Measurements from ENCODE around the gene SLC25A21. TPM values are rescaled to one million over a fixed set of nuclear protein-coding genes. Genes with fewer than 3 reads are reported as not detected.

SLC25A21 gene
- total RNA-seq, 1 donor from 2014 or later = 1.2 TPM

DNA sequence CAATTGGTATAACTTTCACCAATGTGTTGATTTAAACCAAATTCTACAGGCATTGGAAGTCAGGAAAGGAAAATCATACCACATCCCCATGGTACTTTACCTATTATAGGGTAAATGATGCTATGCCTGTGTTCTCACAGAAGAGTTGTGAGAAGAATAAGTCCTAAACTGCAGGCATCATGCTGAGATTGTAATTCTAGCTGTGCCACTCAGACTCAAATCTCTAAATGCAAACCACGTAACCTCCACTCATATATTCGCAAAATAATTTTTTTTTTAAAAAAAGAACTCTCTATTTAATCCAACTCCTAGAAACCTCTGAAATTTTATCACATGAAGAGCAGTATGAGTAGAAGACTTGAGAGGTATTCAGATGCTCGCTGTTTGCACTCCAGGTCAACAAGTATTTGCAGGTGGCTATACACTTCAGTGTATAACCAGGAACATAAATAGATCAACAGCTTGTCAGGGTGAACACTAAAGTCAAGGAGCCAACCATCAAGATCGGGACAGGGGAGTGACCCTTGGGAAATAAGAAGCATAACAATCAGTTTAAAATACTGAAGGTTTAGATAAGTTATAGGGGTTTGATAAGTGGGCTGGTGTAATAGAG is 110.1 kb downstream of the SLC25A21 start:
- H3K36me3 Mint-ChIP-seq (ENCODE audit: low read depth, unreplicated experiment) = no peaks in the 10 kb centered on the region
- H3K4me3 Mint-ChIP-seq (ENCODE audit: unreplicated experiment) = no peak overlapping the region
- no peak overlapping the region for H3K27ac Mint-ChIP-seq (ENCODE audit: unreplicated experiment)
- no peaks in the 10 kb centered on the region for H3K4me1 Mint-ChIP-seq (ENCODE audit: unreplicated experiment)
- no peak for DNase-seq (ENCODE audit: low spot score)
- peaks cover 2% of the 10 kb centered on the region for H3K27me3 Mint-ChIP-seq (ENCODE audit: unreplicated experiment)
- TF ChIP-seq, protein P1, sequence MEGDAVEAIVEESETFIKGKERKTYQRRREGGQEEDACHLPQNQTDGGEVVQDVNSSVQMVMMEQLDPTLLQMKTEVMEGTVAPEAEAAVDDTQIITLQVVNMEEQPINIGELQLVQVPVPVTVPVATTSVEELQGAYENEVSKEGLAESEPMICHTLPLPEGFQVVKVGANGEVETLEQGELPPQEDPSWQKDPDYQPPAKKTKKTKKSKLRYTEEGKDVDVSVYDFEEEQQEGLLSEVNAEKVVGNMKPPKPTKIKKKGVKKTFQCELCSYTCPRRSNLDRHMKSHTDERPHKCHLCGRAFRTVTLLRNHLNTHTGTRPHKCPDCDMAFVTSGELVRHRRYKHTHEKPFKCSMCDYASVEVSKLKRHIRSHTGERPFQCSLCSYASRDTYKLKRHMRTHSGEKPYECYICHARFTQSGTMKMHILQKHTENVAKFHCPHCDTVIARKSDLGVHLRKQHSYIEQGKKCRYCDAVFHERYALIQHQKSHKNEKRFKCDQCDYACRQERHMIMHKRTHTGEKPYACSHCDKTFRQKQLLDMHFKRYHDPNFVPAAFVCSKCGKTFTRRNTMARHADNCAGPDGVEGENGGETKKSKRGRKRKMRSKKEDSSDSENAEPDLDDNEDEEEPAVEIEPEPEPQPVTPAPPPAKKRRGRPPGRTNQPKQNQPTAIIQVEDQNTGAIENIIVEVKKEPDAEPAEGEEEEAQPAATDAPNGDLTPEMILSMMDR (IDR thresholded peaks at IDR 0.05; ENCODE audit: unreplicated experiment) = no peak
- H3K9me3 Mint-ChIP-seq (ENCODE audit: unreplicated experiment) = no peaks in the 10 kb centered on the region

DNA sequence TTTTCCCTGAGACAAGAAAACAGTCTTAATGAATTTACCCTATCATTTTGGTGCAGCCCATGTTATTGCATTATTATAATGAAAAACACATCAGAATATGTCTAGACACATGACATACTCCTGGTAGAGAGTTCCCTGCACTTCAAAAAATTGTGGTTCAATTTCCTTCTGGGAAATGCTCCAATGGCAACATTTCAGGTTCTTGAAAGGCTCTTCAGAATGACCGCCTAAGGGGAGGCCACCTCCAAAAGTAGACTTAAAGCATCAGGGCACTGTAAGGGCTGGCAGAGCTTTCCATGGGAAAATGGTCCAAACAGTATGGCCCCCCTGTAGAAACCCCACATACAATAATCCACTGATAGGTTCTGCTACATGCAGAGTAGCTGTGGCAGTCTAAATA is 110.7 kb downstream of the SLC25A21 start:
- TF ChIP-seq, protein P1 (IDR thresholded peaks at IDR 0.05; ENCODE audit: unreplicated experiment) = no peak
- DNase-seq (ENCODE audit: low spot score) = no peak
- Mint-ChIP-seq H3K9me3 (ENCODE audit: unreplicated experiment) (no peaks in the 10 kb centered on the region), H3K4me1 (ENCODE audit: unreplicated experiment) (no peaks in the 10 kb centered on the region), H3K36me3 (ENCODE audit: low read depth, unreplicated experiment) (no peaks in the 10 kb centered on the region), H3K27me3 (ENCODE audit: unreplicated experiment) (peaks cover 2% of the 10 kb centered on the region), H3K4me3 (ENCODE audit: unreplicated experiment) (no peak overlapping the region), H3K27ac (ENCODE audit: unreplicated experiment) (no peak overlapping the region)

DNA sequence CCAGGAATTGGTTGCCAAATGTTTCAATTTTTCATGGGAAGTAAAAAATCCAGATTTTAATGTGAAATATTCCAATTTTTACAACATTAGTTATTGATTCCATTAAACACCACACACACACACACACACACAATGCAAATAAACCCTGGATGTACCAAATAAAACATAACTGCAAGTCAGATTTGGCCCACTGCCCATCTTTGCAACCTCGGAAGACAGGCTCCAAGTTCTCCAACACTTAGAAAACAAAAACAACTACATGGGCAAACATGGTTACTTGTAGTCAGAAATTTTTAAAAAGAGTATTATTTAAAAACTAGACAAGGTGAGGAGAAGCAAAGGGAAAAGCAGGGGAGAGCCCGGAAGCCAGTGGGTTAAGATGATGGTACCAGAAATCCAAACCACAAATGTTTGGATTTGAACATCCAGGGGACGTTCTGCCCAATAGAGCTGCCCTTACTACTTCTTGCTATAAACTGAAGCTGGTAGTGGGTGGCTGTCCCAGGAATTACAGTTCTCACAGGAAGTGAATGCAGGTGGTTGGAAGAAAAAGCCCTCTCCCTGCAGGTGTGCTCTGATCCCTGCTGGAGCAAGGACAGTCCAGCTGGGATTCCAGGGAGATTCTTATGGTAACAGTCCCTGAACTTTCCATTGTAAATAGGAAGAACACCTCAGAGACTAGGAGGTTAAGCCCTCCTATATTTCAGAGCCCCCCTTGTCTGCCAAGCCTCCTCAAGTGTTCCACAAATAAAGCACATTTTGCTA is 111.7 kb downstream of the SLC25A21 start:
- Mint-ChIP-seq H3K4me1 (ENCODE audit: unreplicated experiment) (no peaks in the 10 kb centered on the region), H3K36me3 (ENCODE audit: low read depth, unreplicated experiment) (no peaks in the 10 kb centered on the region), H3K27me3 (ENCODE audit: unreplicated experiment) (peaks cover 3% of the 10 kb centered on the region), H3K4me3 (ENCODE audit: unreplicated experiment) (no peak overlapping the region), H3K9me3 (ENCODE audit: unreplicated experiment) (no peaks in the 10 kb centered on the region), H3K27ac (ENCODE audit: unreplicated experiment) (no peak overlapping the region)
- no peak for DNase-seq (ENCODE audit: low spot score)
- TF ChIP-seq, protein P1 (IDR thresholded peaks at IDR 0.05; ENCODE audit: unreplicated experiment) = no peak

GRCh38 chr14:37057776-37058175 is 114.6 kb downstream of the SLC25A21 start:
- H3K36me3 Mint-ChIP-seq (ENCODE audit: low read depth, unreplicated experiment) = no peaks in the 10 kb centered on the region
- H3K27ac Mint-ChIP-seq (ENCODE audit: unreplicated experiment) = no peak overlapping the region
- H3K4me3 Mint-ChIP-seq (ENCODE audit: unreplicated experiment) = no peak overlapping the region
- H3K9me3 Mint-ChIP-seq (ENCODE audit: unreplicated experiment) = no peaks in the 10 kb centered on the region
- no peak for DNase-seq (ENCODE audit: low spot score)
- TF ChIP-seq, protein P1 (IDR thresholded peaks at IDR 0.05; ENCODE audit: unreplicated experiment) = no peak
- H3K4me1 Mint-ChIP-seq (ENCODE audit: unreplicated experiment) = no peaks in the 10 kb centered on the region
- peaks cover 1% of the 10 kb centered on the region for H3K27me3 Mint-ChIP-seq (ENCODE audit: unreplicated experiment)

DNA sequence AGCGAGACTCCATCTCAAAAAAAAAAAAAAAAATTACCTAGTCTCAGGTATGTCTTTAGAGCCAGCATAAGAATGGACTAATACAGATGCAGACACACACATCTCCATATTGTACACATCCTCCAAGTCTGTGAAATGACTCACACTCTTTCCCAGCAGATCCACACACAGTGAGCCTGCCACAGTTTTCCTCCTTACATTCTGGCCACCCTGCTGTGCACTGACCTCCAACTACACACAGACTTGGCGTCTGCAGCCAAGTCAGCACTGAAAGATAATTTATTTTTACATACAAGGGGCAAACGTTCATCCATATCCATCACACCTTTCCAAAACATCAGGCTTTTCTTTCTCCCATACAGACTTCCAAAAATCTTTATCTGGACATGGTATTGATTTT is 115.9 kb downstream of the SLC25A21 start:
- TF ChIP-seq, protein P1 (IDR thresholded peaks at IDR 0.05; ENCODE audit: unreplicated experiment) = no peak
- H3K36me3 Mint-ChIP-seq (ENCODE audit: low read depth, unreplicated experiment) = no peaks in the 10 kb centered on the region
- no peak overlapping the region for H3K4me3 Mint-ChIP-seq (ENCODE audit: unreplicated experiment)
- peaks cover 1% of the 10 kb centered on the region for H3K27me3 Mint-ChIP-seq (ENCODE audit: unreplicated experiment)
- no peak for DNase-seq (ENCODE audit: low spot score)
- H3K4me1 Mint-ChIP-seq (ENCODE audit: unreplicated experiment) = no peaks in the 10 kb centered on the region
- H3K9me3 Mint-ChIP-seq (ENCODE audit: unreplicated experiment) = no peaks in the 10 kb centered on the region
- no peak overlapping the region for H3K27ac Mint-ChIP-seq (ENCODE audit: unreplicated experiment)

All from endothelial cell (in vitro differentiated cells).